Measurements from ENCODE around the gene ADRB2.

- TF ChIP-seq CTCF (IDR thresholded peaks at IDR 0.05; ENCODE audit: insufficient read depth, low read length, poor library complexity, severe bottlenecking): no peak
- no peak for TF ChIP-seq EZH2phosphoT487 (conservative IDR thresholded peaks at IDR 0.05; ENCODE audit: low read length)
Measured at GRCh38 chr5:148836272-148837250, 10.2 kb downstream of the ADRB2 start.
